ENCODE results near the gene CENPC. TPM values are rescaled to one million over a fixed set of nuclear protein-coding genes. Genes with fewer than 3 reads are reported as not detected.
A peak's percentile ranks its signal among the peaks of the same experiment; 100 is the strongest.

Gene CENPC
- total and polyA plus RNA-seq, 2 donors (not counting 1 experiment from before 2014, with no cell fraction given) = 7.6 to 15.4 TPM

GRCh38 chr4:67452100-67452845, 93.0 kb downstream of the CENPC start:
- Histone ChIP-seq H2AFZ (ENCODE audit: low read length) (no peak overlapping the region), H3K27me3 (ENCODE audit: control insufficient read depth, insufficient read depth, low read length) (no peaks in the 10 kb centered on the region), H3K79me2 (ENCODE audit: control insufficient read depth, insufficient read depth, low read length) (no peaks in the 10 kb centered on the region), H3K4me2 (ENCODE audit: extremely low read depth, insufficient read depth, low read length) (no peak overlapping the region), H3K4me3 (replicated peaks in 1 of 4; ENCODE audit: control extremely low read depth in 1 of 4, insufficient read depth in 1 of 4, low read depth in 3 of 4, low read length in 4 of 4) (no peak overlapping the region), H3K4me1 (ENCODE audit: control insufficient read depth, extremely low read depth, insufficient read depth, low read length) (no peaks in the 10 kb centered on the region), H4K20me1 (ENCODE audit: control insufficient read depth, extremely low read depth, insufficient read depth, low read length) (no peaks in the 10 kb centered on the region), H3K36me3 (ENCODE audit: control insufficient read depth, insufficient read depth, low read length) (no peaks in the 10 kb centered on the region), H3K9me3 (ENCODE audit: control insufficient read depth, insufficient read depth, low read depth, low read length) (no peaks in the 10 kb centered on the region), H3K9ac (ENCODE audit: insufficient read depth, low read length) (no peak overlapping the region), H3K27ac (ENCODE audit: insufficient read depth, low read length) (no peak overlapping the region)
- DNase-seq (ENCODE audit: low read depth in 2 of 2) = peak in 1 of 2 donors; percentile 51
- TF ChIP-seq CTCF (conservative IDR thresholded peaks at IDR 0.05 in 1 of 2, IDR thresholded peaks at IDR 0.05 in 1 of 2; ENCODE audit: low read depth in 1 of 2, low read length in 2 of 2) = no peak
- TF ChIP-seq EZH2 (IDR thresholded peaks at IDR 0.05; ENCODE audit: low read length, missing control alignments) = no peak

GRCh38 chr4:67451464-67451863, 93.8 kb downstream of the CENPC start:
- peak in 1 of 2 donors; percentile 62 for DNase-seq (ENCODE audit: low read depth in 2 of 2)

GRCh38 chr4:67448621-67449020, 96.7 kb downstream of the CENPC start:
- TF ChIP-seq EZH2 (IDR thresholded peaks at IDR 0.05; ENCODE audit: low read length, missing control alignments) (no peak), CTCF (conservative IDR thresholded peaks at IDR 0.05 in 1 of 2, IDR thresholded peaks at IDR 0.05 in 1 of 2; ENCODE audit: low read depth in 1 of 2, low read length in 2 of 2) (no peak)

More at GRCh38 chr4:67451464-67451863, 93.8 kb downstream of the CENPC start:
- TF ChIP-seq EZH2 (IDR thresholded peaks at IDR 0.05; ENCODE audit: low read length, missing control alignments) (no peak), CTCF (conservative IDR thresholded peaks at IDR 0.05 in 1 of 2, IDR thresholded peaks at IDR 0.05 in 1 of 2; ENCODE audit: low read depth in 1 of 2, low read length in 2 of 2) (no peak)
- no peak overlapping the region for H3K9ac ChIP-seq (ENCODE audit: insufficient read depth, low read length)
- no peaks in the 10 kb centered on the region for H3K79me2 ChIP-seq (ENCODE audit: control insufficient read depth, insufficient read depth, low read length)
- H3K4me3 ChIP-seq (replicated peaks in 1 of 4; ENCODE audit: control extremely low read depth in 1 of 4, insufficient read depth in 1 of 4, low read depth in 3 of 4, low read length in 4 of 4) = no peak overlapping the region
- H3K4me2 ChIP-seq (ENCODE audit: extremely low read depth, insufficient read depth, low read length) = no peak overlapping the region
- no peaks in the 10 kb centered on the region for H4K20me1 ChIP-seq (ENCODE audit: control insufficient read depth, extremely low read depth, insufficient read depth, low read length)
- H3K27ac ChIP-seq (ENCODE audit: insufficient read depth, low read length) = no peak overlapping the region
- H3K4me1 ChIP-seq (ENCODE audit: control insufficient read depth, extremely low read depth, insufficient read depth, low read length) = no peaks in the 10 kb centered on the region
- no peaks in the 10 kb centered on the region for H3K36me3 ChIP-seq (ENCODE audit: control insufficient read depth, insufficient read depth, low read length)
- H3K9me3 ChIP-seq (ENCODE audit: control insufficient read depth, insufficient read depth, low read depth, low read length) = no peaks in the 10 kb centered on the region
- no peak overlapping the region for H2AFZ ChIP-seq (ENCODE audit: low read length)
- H3K27me3 ChIP-seq (ENCODE audit: control insufficient read depth, insufficient read depth, low read length) = no peaks in the 10 kb centered on the region

More at GRCh38 chr4:67448621-67449020, 96.7 kb downstream of the CENPC start:
- Histone ChIP-seq H3K9ac (ENCODE audit: insufficient read depth, low read length) (no peak overlapping the region), H3K27me3 (ENCODE audit: control insufficient read depth, insufficient read depth, low read length) (no peaks in the 10 kb centered on the region), H3K4me2 (ENCODE audit: extremely low read depth, insufficient read depth, low read length) (no peak overlapping the region), H4K20me1 (ENCODE audit: control insufficient read depth, extremely low read depth, insufficient read depth, low read length) (no peaks in the 10 kb centered on the region), H3K4me1 (ENCODE audit: control insufficient read depth, extremely low read depth, insufficient read depth, low read length) (no peaks in the 10 kb centered on the region), H3K27ac (ENCODE audit: insufficient read depth, low read length) (no peak overlapping the region), H3K9me3 (ENCODE audit: control insufficient read depth, insufficient read depth, low read depth, low read length) (no peaks in the 10 kb centered on the region), H2AFZ (ENCODE audit: low read length) (no peak overlapping the region), H3K4me3 (replicated peaks in 1 of 4; ENCODE audit: control extremely low read depth in 1 of 4, insufficient read depth in 1 of 4, low read depth in 3 of 4, low read length in 4 of 4) (no peak overlapping the region), H3K36me3 (ENCODE audit: control insufficient read depth, insufficient read depth, low read length) (no peaks in the 10 kb centered on the region), H3K79me2 (ENCODE audit: control insufficient read depth, insufficient read depth, low read length) (no peaks in the 10 kb centered on the region)
- DNase-seq (ENCODE audit: low read depth in 2 of 2) = no peak

Data from fibroblast of lung (primary cell).